Lower leg skin (tissue), 4 donors: ENCODE data around the gene CAND1. TPM values are rescaled to one million over a fixed set of nuclear protein-coding genes. Genes with fewer than 3 reads are reported as not detected.

Experiments used
- DNase-seq, 2 donors: peaks; one replicate each; pipeline ENCODE4 v3.0.0-alpha.2; 2019; ENCODE audit warnings: low spot score in 2 of 2
- H3K4me3 ChIP-seq: fragments of 200-600 bp; sonication (generic); 2 replicates; pipeline ENCODE4 v1.5.1; 2017; ENCODE audit warnings: mild to moderate bottlenecking, low read depth; ENCODE audit not compliant: poor library complexity, severe bottlenecking
- POLR2A ChIP-seq, 2 donors: fragments of 450-650 bp; IDR thresholded peaks; one replicate each; pipeline ENCODE4 v1.6.1; 2016 to 2017; ENCODE audit warnings: antibody characterized with exemption in 2 of 2, mild to moderate bottlenecking in 1 of 2, moderate library complexity in 1 of 2
- WGBS, 2 donors: methylation state at CpG; one replicate each; pipeline ENCODE4 v1.1.5; 2018; 5-methylcytosine and 5-hydroxymethylcytosine counted together
- intact Hi-C: fragments of 100-400 bp; cut with DNase I; formaldehyde crosslinking; loops from one replicate; pipeline ENCODE4 v1.15.0; 2023; ENCODE audit warnings: low total_unique reads
- total RNA-seq, 4 donors: library from RNA; depleted of rRNA; stranded (reverse); fragments of >200 nt; gene quantifications; one replicate each; pipeline ENCODE4 v1.1.0, GENCODE V29; 2016
- TF ChIP-seq, protein P1 (sequence below), 3 donors: fragments of 450-650 bp; IDR thresholded peaks; one replicate each; pipeline ENCODE4 v1.5.1; 2016; ENCODE audit warnings: antibody characterized with exemption in 3 of 3, mild to moderate bottlenecking in 3 of 3, moderate library complexity in 2 of 3

CAND1 gene
- total RNA-seq, 4 donors from 2014 or later = 46.2 to 75.5 (median 70.3) TPM

DNA sequence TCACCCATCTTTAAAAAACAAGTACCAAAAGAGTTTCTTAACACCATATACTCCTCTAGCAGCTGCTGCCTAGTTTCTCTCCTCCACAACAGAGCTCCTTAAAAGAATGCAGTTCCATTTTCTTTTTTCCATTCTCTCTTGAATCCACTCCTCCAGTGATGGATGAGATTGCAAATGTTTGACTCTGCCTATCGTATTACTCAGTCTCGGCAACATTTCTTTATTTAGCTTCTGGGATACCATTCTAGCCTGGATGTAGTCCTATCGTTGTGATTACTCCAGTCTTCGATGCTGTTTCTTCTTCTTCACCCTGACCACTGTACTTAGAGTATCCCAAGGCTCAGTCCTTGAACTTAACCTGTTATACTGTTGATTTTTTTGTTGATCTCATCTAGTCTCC is 30.8 kb downstream of the CAND1 start:
- WGBS, 2 donors = 94% methylated on average over 4 of the region's 4 CpGs
- DNase-seq = no peak
- intact Hi-C loops = no loop called here
- no peak for TF ChIP-seq POLR2A (IDR thresholded peaks at IDR 0.05)
- TF ChIP-seq, protein P1, sequence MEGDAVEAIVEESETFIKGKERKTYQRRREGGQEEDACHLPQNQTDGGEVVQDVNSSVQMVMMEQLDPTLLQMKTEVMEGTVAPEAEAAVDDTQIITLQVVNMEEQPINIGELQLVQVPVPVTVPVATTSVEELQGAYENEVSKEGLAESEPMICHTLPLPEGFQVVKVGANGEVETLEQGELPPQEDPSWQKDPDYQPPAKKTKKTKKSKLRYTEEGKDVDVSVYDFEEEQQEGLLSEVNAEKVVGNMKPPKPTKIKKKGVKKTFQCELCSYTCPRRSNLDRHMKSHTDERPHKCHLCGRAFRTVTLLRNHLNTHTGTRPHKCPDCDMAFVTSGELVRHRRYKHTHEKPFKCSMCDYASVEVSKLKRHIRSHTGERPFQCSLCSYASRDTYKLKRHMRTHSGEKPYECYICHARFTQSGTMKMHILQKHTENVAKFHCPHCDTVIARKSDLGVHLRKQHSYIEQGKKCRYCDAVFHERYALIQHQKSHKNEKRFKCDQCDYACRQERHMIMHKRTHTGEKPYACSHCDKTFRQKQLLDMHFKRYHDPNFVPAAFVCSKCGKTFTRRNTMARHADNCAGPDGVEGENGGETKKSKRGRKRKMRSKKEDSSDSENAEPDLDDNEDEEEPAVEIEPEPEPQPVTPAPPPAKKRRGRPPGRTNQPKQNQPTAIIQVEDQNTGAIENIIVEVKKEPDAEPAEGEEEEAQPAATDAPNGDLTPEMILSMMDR (IDR thresholded peaks at IDR 0.05) = no peak
- no peak overlapping the region for H3K4me3 ChIP-seq

- WGBS, 2 donors = 71 to 75% methylated on average over 7 of the region's 7 CpGs
- DNase-seq = no peak
- H3K4me3 ChIP-seq = no peak overlapping the region
- TF ChIP-seq, protein P1 (IDR thresholded peaks at IDR 0.05) = no peak
- no peak for TF ChIP-seq POLR2A (IDR thresholded peaks at IDR 0.05)
- intact Hi-C loops = no loop called here
These were observed 33.0 kb downstream of the CAND1 start for GRCh38 chr12:67302162-67302561.

GRCh38 chr12:67305544-67305943 is 36.4 kb downstream of the CAND1 start:
- 92 to 97% methylated on average over 1 of the region's 1 CpG for WGBS, 2 donors
- TF ChIP-seq POLR2A (IDR thresholded peaks at IDR 0.05) = no peak
- TF ChIP-seq, protein P1 (IDR thresholded peaks at IDR 0.05) = no peak
- DNase-seq = no peak
- intact Hi-C loops = no loop called here
- H3K4me3 ChIP-seq = no peak overlapping the region

GRCh38 chr12:67306712-67307111 is 37.6 kb downstream of the CAND1 start:
- no peak for DNase-seq
- TF ChIP-seq POLR2A (IDR thresholded peaks at IDR 0.05) = no peak
- TF ChIP-seq, protein P1 (IDR thresholded peaks at IDR 0.05) = no peak
- H3K4me3 ChIP-seq = no peak overlapping the region
- 98 to 100% methylated on average over 2 of the region's 2 CpGs for whole genome bisulfite sequencing, 2 donors
- intact Hi-C loops = no loop called here

- no peak for DNase-seq
- H3K4me3 ChIP-seq = no peak overlapping the region
- intact Hi-C loops = no loop called here
- no peak for TF ChIP-seq POLR2A (IDR thresholded peaks at IDR 0.05)
- TF ChIP-seq, protein P1 (IDR thresholded peaks at IDR 0.05) = no peak
- WGBS, 2 donors = 77 to 82% methylated on average over 1 of the region's 1 CpG
These were observed 46.5 kb downstream of the CAND1 start for GRCh38 chr12:67315661-67316060.

DNA sequence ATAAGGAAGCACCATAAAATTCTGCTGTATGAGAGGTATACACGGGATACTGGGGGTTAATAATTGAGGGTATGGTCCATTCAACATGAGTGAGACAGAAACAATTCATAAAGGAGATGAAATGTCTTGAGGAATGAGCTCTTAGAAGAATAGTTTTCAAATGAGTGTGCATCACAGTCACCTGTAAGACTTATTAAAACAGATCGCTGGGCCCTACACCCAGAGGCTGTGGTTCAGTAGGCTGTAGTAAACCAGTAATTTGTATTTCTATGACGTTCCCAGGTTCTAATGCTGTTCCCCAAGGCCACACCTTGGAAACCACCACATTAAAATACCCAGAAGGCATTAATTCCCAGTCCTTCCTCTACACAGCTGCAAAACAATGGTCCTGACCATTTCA is 49.6 kb downstream of the CAND1 start:
- no peak overlapping the region for H3K4me3 ChIP-seq
- intact Hi-C loops = no loop called here
- 76 to 88% methylated on average over 3 of the region's 3 CpGs for WGBS, 2 donors
- TF ChIP-seq, protein P1 (IDR thresholded peaks at IDR 0.05) = no peak
- no peak for TF ChIP-seq POLR2A (IDR thresholded peaks at IDR 0.05)
- DNase-seq = no peak
